Heart right ventricle (tissue), 16 donors: ENCODE measurements around the gene NRGN. TPM values are rescaled to one million over a fixed set of nuclear protein-coding genes. Genes with fewer than 3 reads are reported as not detected.

ENCODE experiments used
- ATAC-seq, 8 donors: fragments of 200-7000 bp; cut with Tn5 transposase; one replicate each; pipeline ENCODE4 v1.9.1; 2020; ENCODE audit warnings: mild to moderate bottlenecking in 8 of 8, moderate library complexity in 8 of 8, moderate number of reproducible peaks in 1 of 8
- DNase-seq, 2 donors: peaks; one replicate each; pipeline ENCODE4 v3.0.0-alpha.2; 2020
- H3K27ac ChIP-seq, 10 donors: fragments of 200-600 bp; sonication (generic) in 2 of 10; one replicate each; pipeline versions ENCODE4 v1.5.0 to v1.8.0; 2020 to 2022; ENCODE audit warnings: mild to moderate bottlenecking in 3 of 10
- H3K27me3 ChIP-seq, 7 donors: fragments of 200-600 bp; one replicate each; pipeline ENCODE4 v1.8.0; 2021 to 2022; ENCODE audit warnings: mild to moderate bottlenecking in 2 of 7
- H3K36me3 ChIP-seq, 9 donors: fragments of 200-600 bp; sonication (generic) in 1 of 9; one replicate each; pipeline versions ENCODE4 v1.5.0 to v1.8.0; 2020 to 2022; ENCODE audit warnings: mild to moderate bottlenecking in 2 of 9
- H3K4me1 ChIP-seq, 9 donors: fragments of 200-600 bp; sonication (generic) in 1 of 9; one replicate each; pipeline versions ENCODE4 v1.5.0 to v1.8.0; 2020 to 2022; ENCODE audit warnings: mild to moderate bottlenecking in 4 of 9
- H3K4me3 ChIP-seq, 10 donors: fragments of 200-600 bp; sonication (generic) in 2 of 10; one replicate each; pipeline versions ENCODE4 v1.5.0 to v1.8.0; 2020 to 2022; ENCODE audit warnings: mild to moderate bottlenecking in 7 of 10, moderate library complexity in 2 of 10
- H3K9me3 ChIP-seq, 11 donors: fragments of 200-600 bp in 10 of 11; sonication (generic) in 2 of 11; one replicate each; pipeline versions ENCODE4 v1.5.0 to v1.8.0; 2013 to 2022; ENCODE audit warnings: mild to moderate bottlenecking in 2 of 11, control low read depth in 1 of 11, moderate library complexity in 1 of 11
- WGBS, 2 donors: extraction: QIAGEN DNeasy Blood & Tissue Kit; methylation state at CpG; one replicate each; pipeline ENCODE4 v1.1.7; 2013; ENCODE audit warnings: inconsistent platforms in 1 of 2; 5-methylcytosine and 5-hydroxymethylcytosine counted together
- intact Hi-C, 10 donors: fragments of 100-400 bp; cut with DNase I; formaldehyde crosslinking; loops; one replicate each; pipeline versions ENCODE4 v1.11.1 to v1.14.2; 2022
- polyA plus RNA-seq, 2 donors: library from polyadenylated mRNA; stranded (reverse); fragments of 200-250 nt; gene quantifications; one replicate each; pipeline ENCODE4 v1.2.3, GENCODE V29; 2013
- total RNA-seq, 10 donors: library from RNA; stranded (reverse); fragmentation: NEBNext Ultra II Directional in 3 of 10; extraction: Animal tissue kit (Norgen Biotek cat#: 25700) in 3 of 10; gene quantifications; one replicate each; pipeline versions ENCODE4 v1.2.1 to v1.2.4, GENCODE V29; 2021 to 2023
- TF ChIP-seq, protein P1 (sequence below), 9 donors: fragments of 200-600 bp; sonication (generic) in 2 of 9; IDR thresholded peaks; one replicate each; pipeline versions ENCODE4 v1.5.0 to v1.8.0; 2021 to 2022; ENCODE audit warnings: antibody characterized with exemption in 9 of 9, mild to moderate bottlenecking in 5 of 9, moderate library complexity in 1 of 9
- donor health status: Arrhythmogenic right ventricular cardiomyopathy.
- donor health status: ischemic (EF 13 %, LVEDD 7.1; RV severe dilation, severe dysfunction).
- donor health status: healthy with polysubstance abuse.
- donor health status: DM: no; HTN: yes; CAD: no.
- donor health status: DM: no; HTN: no; CAD: no.
- donor health status: ischemic (EF 25% LVEDD 6.9; RV normal size, moderate dysfunction).
- donor health status: ischemic (EF 25% LVEDD 5.7; RV mildly dilated, moderate dysfunction).
- donor health status: healthy.
- donor health status: DM: yes; HTN: yes; CAD: no.
- donor health status: Ischemic cardiomyopathy.
- donor health status: ischemic (EF 35%, LVEDD 5.7; RV mildly dilated, moderate dysfunction).
- donor health status: nonischemic (EF 11% LVEDD 7.7; RV severe dilation, severe dysfunction).
- donor health status: DM: yes; HTN: yes; CAD: no.
- donor health status: PGD.
- donor health status: ischemic (EF 29% LVEDD 5.4; RV normal size, mild dysfunction).
- donor health status: nonischemic (EF 23%, LVEDD 6.1; RV moderate dilation, normal function).

NRGN gene
- total and polyA plus RNA-seq, 12 donors = 1.5 to 26.0 (median 5.2) TPM

DNA sequence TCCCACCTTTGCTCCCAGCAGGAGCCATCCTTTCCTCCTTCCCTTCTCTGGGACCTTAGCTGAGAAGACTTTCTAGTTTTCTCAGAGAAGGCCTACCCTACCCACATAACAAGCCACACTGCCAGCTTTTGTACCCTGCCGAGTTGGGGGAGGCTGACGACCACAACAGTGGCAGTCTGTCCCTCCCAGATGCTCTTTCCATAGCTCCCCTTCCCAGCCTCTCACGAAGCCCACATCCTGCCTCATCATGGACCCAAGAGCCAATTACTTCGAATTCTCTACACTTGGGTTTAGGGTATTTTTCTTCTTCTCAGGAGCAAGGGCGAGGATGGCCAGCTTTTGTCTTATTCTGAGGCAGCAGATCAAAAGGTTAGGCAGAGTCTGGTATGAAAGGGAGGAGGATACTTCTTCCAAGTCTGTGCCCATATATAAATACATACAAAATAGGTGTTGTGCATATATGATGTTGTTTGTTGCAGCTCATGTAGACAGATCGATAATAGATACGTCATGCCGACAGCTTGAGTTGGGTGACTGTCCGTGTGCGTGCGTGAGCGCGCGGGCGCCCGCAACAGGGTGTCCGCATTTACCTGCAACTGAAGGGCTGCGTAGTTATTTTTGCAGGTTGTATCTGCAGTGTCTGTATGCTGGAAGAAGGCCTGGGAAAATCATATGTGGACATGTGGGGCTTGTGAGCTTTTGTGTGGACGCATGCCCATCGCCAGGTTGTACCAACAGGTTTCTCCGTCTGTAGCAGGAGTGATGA lies 846 bp upstream of the NRGN start:
- Histone ChIP-seq H3K9me3 (no peaks in the 10 kb centered on the region), H3K27me3 (peaks cover 0 to 35% (median 24%) of the 10 kb centered on the region in 7 donors), H3K27ac (no peak overlapping the region), H3K4me3 (peak overlapping the region in 7 of 10 donors; percentile 53 to 69 (median 63)), H3K4me1 (peaks cover 0 to 37% (median 19%) of the 10 kb centered on the region in 9 donors), H3K36me3 (no peaks in the 10 kb centered on the region)
- ATAC-seq (no peak), DNase-seq (no peak)
- TF ChIP-seq, protein P1, sequence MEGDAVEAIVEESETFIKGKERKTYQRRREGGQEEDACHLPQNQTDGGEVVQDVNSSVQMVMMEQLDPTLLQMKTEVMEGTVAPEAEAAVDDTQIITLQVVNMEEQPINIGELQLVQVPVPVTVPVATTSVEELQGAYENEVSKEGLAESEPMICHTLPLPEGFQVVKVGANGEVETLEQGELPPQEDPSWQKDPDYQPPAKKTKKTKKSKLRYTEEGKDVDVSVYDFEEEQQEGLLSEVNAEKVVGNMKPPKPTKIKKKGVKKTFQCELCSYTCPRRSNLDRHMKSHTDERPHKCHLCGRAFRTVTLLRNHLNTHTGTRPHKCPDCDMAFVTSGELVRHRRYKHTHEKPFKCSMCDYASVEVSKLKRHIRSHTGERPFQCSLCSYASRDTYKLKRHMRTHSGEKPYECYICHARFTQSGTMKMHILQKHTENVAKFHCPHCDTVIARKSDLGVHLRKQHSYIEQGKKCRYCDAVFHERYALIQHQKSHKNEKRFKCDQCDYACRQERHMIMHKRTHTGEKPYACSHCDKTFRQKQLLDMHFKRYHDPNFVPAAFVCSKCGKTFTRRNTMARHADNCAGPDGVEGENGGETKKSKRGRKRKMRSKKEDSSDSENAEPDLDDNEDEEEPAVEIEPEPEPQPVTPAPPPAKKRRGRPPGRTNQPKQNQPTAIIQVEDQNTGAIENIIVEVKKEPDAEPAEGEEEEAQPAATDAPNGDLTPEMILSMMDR (IDR thresholded peaks at IDR 0.05) = no peak
- intact Hi-C loops = no loop called here
- 49 to 64% methylated on average over 21 of the region's 21 CpGs for whole genome bisulfite sequencing, 2 donors

DNA sequence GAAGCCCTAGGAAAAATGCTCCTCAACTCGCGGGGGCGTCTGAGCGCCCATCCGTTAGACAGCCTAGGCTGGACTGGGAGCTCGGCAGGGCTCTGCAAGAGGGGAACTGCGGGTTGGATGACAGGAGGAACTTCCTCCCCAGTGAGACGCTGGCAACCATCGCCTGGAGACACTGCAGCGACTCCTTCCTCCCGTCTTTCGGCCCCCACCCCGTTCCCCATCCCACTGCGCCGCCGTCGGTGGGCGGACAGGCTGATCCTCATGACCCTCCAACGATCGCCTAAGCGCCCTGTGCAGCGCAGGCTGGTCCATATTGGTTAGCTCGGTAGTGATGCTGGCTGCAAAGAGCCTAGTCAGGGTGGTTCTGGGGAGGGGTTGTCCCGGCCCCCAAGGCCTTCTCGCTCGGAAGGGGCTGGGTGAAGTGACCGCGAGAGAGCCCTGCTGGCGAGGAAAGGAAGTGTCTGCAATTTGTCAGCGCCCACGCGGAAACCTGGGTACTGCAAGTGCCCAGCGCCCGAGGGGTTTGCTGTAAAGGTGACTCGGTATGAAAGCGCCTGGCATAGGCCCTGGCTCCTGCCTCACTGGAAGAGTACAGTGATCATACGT lies 638 bp downstream of the NRGN start:
- Histone ChIP-seq H3K27ac (peak overlapping the region in 5 of 10 donors; percentile 16 to 54 (median 30)), H3K27me3 (peaks cover 0 to 50% (median 34%) of the 10 kb centered on the region in 7 donors), H3K9me3 (no peaks in the 10 kb centered on the region), H3K4me3 (peak overlapping the region; percentile 48 to 69 (median 62)), H3K36me3 (no peaks in the 10 kb centered on the region), H3K4me1 (peaks cover 0 to 41% (median 20%) of the 10 kb centered on the region in 9 donors)
- ATAC-seq (peak; percentile 37 to 71 (median 44)), DNase-seq (peak in 1 of 2 donors; percentile 43)
- 2% methylated on average over 37 of the region's 37 CpGs for WGBS, 2 donors
- TF ChIP-seq, protein P1 (IDR thresholded peaks at IDR 0.05) = peak; percentile 19 to 66 (median 50)
- intact Hi-C loops = loop anchor here in 6 of 10 donors (5.0 to 10.0 kb wide), 3 partner anchors 68 to 76 kb away; partner anchors contain the start of genes SIAE (in 4 of the 6) and SPA17 (in 4 of the 6)

DNA sequence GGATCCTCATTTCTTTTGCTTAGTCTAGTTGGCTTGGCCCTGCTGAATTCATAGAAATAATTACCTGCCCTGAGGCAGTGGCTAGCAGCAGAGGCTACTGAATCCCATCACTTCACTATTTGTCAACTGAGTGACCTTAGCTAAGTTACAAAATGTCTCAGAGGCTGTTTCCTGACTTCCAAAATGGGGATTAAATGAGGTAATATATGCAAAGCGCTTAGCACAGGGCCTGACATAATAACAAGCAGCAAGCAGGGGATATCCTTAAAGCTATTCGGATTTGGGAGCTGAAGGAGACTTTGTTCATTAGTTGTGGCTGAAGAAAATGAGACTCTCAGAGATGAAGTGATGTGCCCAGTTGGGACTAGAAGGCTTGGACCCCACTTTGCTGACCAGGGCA lies 2.8 kb downstream of the NRGN start:
- Histone ChIP-seq H3K36me3 (no peaks in the 10 kb centered on the region), H3K4me3 (no peak overlapping the region), H3K27me3 (peaks cover 0 to 68% (median 56%) of the 10 kb centered on the region in 7 donors), H3K4me1 (peaks cover 3 to 63% (median 39%) of the 10 kb centered on the region in 9 donors), H3K27ac (no peak overlapping the region), H3K9me3 (no peaks in the 10 kb centered on the region)
- DNase-seq (no peak), ATAC-seq (no peak)
- TF ChIP-seq, protein P1 (IDR thresholded peaks at IDR 0.05) = no peak
- 70% methylated on average over 2 of the region's 2 CpGs for WGBS, 2 donors
- intact Hi-C loops = loop anchor here in 6 of 10 donors (5.0 to 10.0 kb wide), 3 partner anchors 70 to 78 kb away; partner anchors contain the start of genes SIAE (in 4 of the 6) and SPA17 (in 4 of the 6)

DNA sequence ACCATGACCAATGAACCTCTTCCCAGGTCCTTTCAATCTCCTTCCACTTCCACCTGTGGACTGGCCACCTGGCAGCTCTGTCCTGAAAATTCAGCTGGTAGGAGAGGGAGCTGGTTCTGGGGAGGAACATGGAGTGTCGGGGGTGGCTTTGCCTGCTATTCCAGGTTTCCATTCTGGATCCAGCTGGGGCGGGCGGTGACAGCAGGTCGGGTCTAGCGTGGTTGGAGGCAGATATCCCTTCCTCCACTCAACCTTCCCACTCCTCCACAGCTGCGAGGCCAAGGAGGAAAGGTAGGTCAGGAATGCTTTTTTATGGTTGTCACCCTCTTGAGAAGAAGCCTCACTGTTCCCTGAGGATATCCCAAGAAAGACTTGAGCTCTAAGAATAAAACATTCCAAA lies 3.3 kb downstream of the NRGN start:
- intact Hi-C loops = loop anchor here in 6 of 10 donors (5.0 to 10.0 kb wide), 3 partner anchors 71 to 78 kb away; partner anchors contain the start of genes SIAE (in 4 of the 6) and SPA17 (in 4 of the 6)
- Histone ChIP-seq H3K27ac (no peak overlapping the region), H3K4me3 (no peak overlapping the region), H3K9me3 (no peaks in the 10 kb centered on the region), H3K36me3 (no peaks in the 10 kb centered on the region), H3K4me1 (peaks cover 3 to 63% (median 39%) of the 10 kb centered on the region in 9 donors), H3K27me3 (peaks cover 0 to 73% (median 61%) of the 10 kb centered on the region in 7 donors)
- DNase-seq = no peak
- ATAC-seq = no peak
- TF ChIP-seq, protein P1 (IDR thresholded peaks at IDR 0.05) = no peak
- 57 to 72% methylated on average over 6 of the region's 6 CpGs for whole genome bisulfite sequencing, 2 donors
